A673 (cell line): ENCODE data around the gene NAALADL2.

Experiments used
- CTCF ChIP-seq: fragments of 300-800, 200-600 bp; sonication (generic); conservative IDR thresholded peaks from 2 replicates; pipeline ENCODE4 v1.5.1; 2017; ENCODE audit warnings: low read depth, mild to moderate bottlenecking, antibody characterized with exemption, low read length, moderate library complexity, mixed read lengths
- EZH2 ChIP-seq: fragments of 200-600 bp; sonication (generic); IDR thresholded peaks from 2 replicates; pipeline ENCODE4 v1.6.1; 2017; ENCODE audit warnings: borderline replicate concordance, low read depth, mild to moderate bottlenecking, mixed read lengths, antibody characterized with exemption, low read length; ENCODE audit not compliant: poor library complexity, severe bottlenecking

DNA sequence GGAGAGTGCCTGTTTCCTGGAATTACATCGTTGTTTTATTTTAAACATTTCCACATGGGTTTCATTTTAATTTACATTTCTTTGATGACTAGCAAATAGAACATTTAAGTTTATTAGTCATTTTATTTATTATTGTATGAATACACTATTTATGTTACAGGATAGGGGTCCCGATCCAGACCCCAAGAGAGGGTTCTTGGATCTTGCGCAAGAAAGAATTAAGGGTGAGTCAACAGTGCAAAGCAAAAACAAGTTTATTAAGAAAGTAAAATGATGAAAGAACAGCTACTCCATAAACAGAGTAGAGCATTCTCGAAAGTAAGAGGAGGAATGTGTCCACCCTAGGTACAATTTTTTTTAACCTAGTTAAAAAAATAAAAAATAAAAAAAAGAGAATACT, 539.5 kb downstream of the NAALADL2 start:
- TF ChIP-seq CTCF (no peak), EZH2 (no peak)
